ENCODE data around the gene KLF16. TPM values are rescaled to one million over a fixed set of nuclear protein-coding genes. Genes with fewer than 3 reads are reported as not detected.

KLF16 gene
- total and polyA plus RNA-seq, 9 of the 15 experiments (the other 6 are each of a cell fraction or from before 2014, with no cell fraction given) = 0.04 to 60.4 (median 6.8) TPM

DNA sequence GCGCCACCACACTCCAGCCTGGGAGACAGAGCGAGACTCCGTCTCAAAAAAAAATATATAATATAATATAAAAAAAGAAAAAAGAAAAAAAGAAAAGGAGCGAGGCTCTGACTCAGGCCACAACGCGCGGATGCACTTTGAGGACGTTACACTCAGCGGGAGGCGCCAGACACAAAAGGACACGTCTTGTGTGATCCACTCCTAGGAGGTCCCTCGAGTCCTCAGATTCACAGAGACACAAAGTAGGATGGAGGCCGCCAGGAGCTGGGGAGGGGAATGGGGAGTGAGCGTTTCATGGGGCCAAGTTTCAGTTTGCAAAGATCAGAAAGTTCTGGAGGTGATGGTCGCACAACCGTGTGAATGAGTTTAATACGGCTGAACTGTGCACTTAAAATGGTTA lies 30.4 kb upstream of the KLF16 start:
- CTCF ChIA-PET (ENCODE audit: low intra/inter-chr PET ratio) = no interaction called here
- no peak overlapping the region for H3K27ac ChIP-seq (ENCODE audit: extremely low read depth, low read depth, low read length)
- TF ChIP-seq, protein P1, sequence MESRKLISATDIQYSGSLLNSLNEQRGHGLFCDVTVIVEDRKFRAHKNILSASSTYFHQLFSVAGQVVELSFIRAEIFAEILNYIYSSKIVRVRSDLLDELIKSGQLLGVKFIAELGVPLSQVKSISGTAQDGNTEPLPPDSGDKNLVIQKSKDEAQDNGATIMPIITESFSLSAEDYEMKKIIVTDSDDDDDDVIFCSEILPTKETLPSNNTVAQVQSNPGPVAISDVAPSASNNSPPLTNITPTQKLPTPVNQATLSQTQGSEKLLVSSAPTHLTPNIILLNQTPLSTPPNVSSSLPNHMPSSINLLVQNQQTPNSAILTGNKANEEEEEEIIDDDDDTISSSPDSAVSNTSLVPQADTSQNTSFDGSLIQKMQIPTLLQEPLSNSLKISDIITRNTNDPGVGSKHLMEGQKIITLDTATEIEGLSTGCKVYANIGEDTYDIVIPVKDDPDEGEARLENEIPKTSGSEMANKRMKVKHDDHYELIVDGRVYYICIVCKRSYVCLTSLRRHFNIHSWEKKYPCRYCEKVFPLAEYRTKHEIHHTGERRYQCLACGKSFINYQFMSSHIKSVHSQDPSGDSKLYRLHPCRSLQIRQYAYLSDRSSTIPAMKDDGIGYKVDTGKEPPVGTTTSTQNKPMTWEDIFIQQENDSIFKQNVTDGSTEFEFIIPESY (CRISPR knock-in tag; IDR thresholded peaks at IDR 0.05) = peak; percentile 93
- TF ChIP-seq FUS (optimal IDR thresholded peaks at IDR 0.05; ENCODE audit: low read depth, low read length) = no peak
- 87% methylated on average over 14 of the region's 17 CpGs for WGBS (ENCODE audit: insufficient coverage, low coverage, missing lambda C conversion rate)
- no peaks in the 10 kb centered on the region for H3K27me3 ChIP-seq (ENCODE audit: control insufficient read depth in 2 of 2, insufficient read depth in 2 of 2, low read length in 2 of 2)
- no peaks in the 10 kb centered on the region for H3K9me1 ChIP-seq (ENCODE audit: control insufficient read depth, insufficient read depth, low read length)
- in situ Hi-C loops (cut with MboI) = no loop called here
- POLR2A ChIA-PET = no interaction called here
- no peak overlapping the region for H3K9ac ChIP-seq (ENCODE audit: insufficient read depth in 1 of 2, low read depth in 2 of 2, low read length in 2 of 2)
- H3K4me2 ChIP-seq (ENCODE audit: insufficient read depth, low read length) = no peak overlapping the region
- intact Hi-C loops (cut with micrococcal nuclease) = no loop called here
- no TSS peak for BruUV-seq (replicated peaks)
- H2AFZ ChIP-seq (ENCODE audit: low read depth, low read length) = no peak overlapping the region
- H3K9me3 ChIP-seq (replicated peaks; ENCODE audit: control insufficient read depth, insufficient read depth, low read depth, low read length) = no peaks in the 10 kb centered on the region
- no peaks in the 10 kb centered on the region for H3K79me2 ChIP-seq (ENCODE audit: control insufficient read depth, insufficient read depth, low read length)
- no peak for FAIRE-seq
- H3K4me3 ChIP-seq = no peak overlapping the region
- ATAC-seq = no peak
- peak in 2 of 4 experiments; percentile 2 to 7 for DNase-seq (ENCODE audit: extremely low read depth in 1 of 4, low spot score in 3 of 4)
- H3K36me3 ChIP-seq (ENCODE audit: control insufficient read depth, insufficient read depth, low read length) = no peaks in the 10 kb centered on the region
- no peaks in the 10 kb centered on the region for H4K20me1 ChIP-seq (replicated peaks; ENCODE audit: control insufficient read depth, insufficient read depth, low read length)
- peaks cover 9 to 38% of the 10 kb centered on the region in 2 experiments; a peak in 4 of 5 replicates for H3K4me1 ChIP-seq (replicated peaks in 1 of 2; ENCODE audit: control insufficient read depth in 2 of 2, insufficient read depth in 2 of 2, low read length in 2 of 2)

- TF ChIP-seq BCOR (IDR thresholded peaks at IDR 0.05) (peak; percentile 53; the same call in 1 of the 2 replicates), ATF4 (CRISPR knock-in tag; IDR thresholded peaks at IDR 0.05) (no peak)
- Histone ChIP-seq H3K4me2 (ENCODE audit: insufficient read depth, low read length) (no peak overlapping the region), H3K36me3 (ENCODE audit: control insufficient read depth, insufficient read depth, low read length) (no peaks in the 10 kb centered on the region), H3K27ac (ENCODE audit: extremely low read depth, low read depth, low read length) (no peak overlapping the region), H2AFZ (ENCODE audit: low read depth, low read length) (peak overlapping the region; percentile 38; the same call in 1 of the 2 replicates), H4K20me1 (replicated peaks; ENCODE audit: control insufficient read depth, insufficient read depth, low read length) (peaks cover under 1% of the 10 kb centered on the region; the same call in 1 of the 2 replicates), H3K79me2 (ENCODE audit: control insufficient read depth, insufficient read depth, low read length) (peaks cover 2% of the 10 kb centered on the region), H3K27me3 (ENCODE audit: control insufficient read depth in 2 of 2, insufficient read depth in 2 of 2, low read length in 2 of 2) (no peaks in the 10 kb centered on the region), H3K9ac (ENCODE audit: insufficient read depth in 1 of 2, low read depth in 2 of 2, low read length in 2 of 2) (no peak overlapping the region), H3K4me1 (replicated peaks in 1 of 2; ENCODE audit: control insufficient read depth in 2 of 2, insufficient read depth in 2 of 2, low read length in 2 of 2) (peaks cover 9 to 35% of the 10 kb centered on the region in 2 experiments; a peak in 4 of 5 replicates), H3K9me3 (replicated peaks; ENCODE audit: control insufficient read depth, insufficient read depth, low read depth, low read length) (no peaks in the 10 kb centered on the region), H3K9me1 (ENCODE audit: control insufficient read depth, insufficient read depth, low read length) (no peaks in the 10 kb centered on the region), H3K4me3 (no peak overlapping the region)
- in situ Hi-C loops (cut with MboI) (no loop called here), intact Hi-C loops (cut with micrococcal nuclease) (no loop called here)
- DNase-seq (ENCODE audit: extremely low read depth in 1 of 4, low spot score in 3 of 4) (peak in 2 of 4 experiments; percentile 4), FAIRE-seq (no peak), ATAC-seq (no peak)
- no TSS peak for BruUV-seq (replicated peaks)
- ChIA-PET CTCF (ENCODE audit: low intra/inter-chr PET ratio) (no interaction called here), POLR2A (no interaction called here)
- 100% methylated on average over 1 of the region's 1 CpG for WGBS (ENCODE audit: insufficient coverage, low coverage, missing lambda C conversion rate)
Observed at GRCh38 chr19:1889907-1890306, 26.5 kb upstream of the KLF16 start.
